HK-2 (cell line): ENCODE data around the gene MUC12.
"Not testable (repeated sequence)": the region's sequence is repeated elsewhere in the genome, so short reads cannot be mapped to it uniquely, and the experiment has no call there.

Source experiments
- DNase-seq: peaks from one replicate; pipeline ENCODE4 v3.0.0-alpha.2; 2018; ENCODE audit not compliant: unreplicated experiment

MUC12 gene

DNA sequence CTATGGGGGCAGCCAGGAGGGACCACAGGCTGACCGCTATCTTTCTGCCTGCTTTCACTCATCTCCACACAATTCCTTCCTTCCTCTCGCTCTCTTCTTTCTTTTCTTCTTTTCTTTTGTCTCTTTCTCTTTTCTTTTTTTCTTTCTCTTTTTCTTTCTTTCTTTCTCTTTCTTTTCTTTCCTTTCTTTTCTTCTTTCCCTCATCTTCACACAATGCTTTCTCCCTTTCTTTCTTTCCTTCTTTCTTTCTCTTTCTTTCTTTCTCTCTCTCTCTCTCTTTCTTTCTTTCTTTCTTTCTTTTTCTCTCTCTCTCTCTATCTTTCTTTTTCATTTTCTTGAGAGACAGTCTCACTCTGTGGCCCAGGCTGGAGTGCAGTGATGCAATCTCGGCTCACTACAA, 6.8 kb upstream of the MUC12 start:
- no peak for DNase-seq

DNA sequence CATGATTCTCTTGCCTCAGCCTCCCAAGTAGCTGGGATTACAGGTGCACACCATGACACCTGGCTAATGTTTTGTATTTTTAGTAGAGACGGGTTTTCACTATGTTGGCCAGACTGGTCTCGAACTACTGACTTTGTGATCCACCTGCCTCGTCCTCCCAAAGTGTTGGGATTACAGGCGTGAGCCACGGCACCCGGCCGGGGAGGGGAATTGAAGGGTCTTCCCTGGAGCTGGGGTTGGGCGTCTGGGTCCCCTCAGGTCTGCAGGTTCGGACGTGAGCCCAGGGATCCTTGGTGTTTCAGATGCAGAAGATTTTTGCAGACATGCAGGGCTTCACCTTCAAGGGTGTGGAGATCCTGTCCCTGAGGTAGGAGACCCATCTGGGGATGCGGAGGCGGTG, 6.0 kb upstream of the MUC12 start:
- no peak for DNase-seq

DNA sequence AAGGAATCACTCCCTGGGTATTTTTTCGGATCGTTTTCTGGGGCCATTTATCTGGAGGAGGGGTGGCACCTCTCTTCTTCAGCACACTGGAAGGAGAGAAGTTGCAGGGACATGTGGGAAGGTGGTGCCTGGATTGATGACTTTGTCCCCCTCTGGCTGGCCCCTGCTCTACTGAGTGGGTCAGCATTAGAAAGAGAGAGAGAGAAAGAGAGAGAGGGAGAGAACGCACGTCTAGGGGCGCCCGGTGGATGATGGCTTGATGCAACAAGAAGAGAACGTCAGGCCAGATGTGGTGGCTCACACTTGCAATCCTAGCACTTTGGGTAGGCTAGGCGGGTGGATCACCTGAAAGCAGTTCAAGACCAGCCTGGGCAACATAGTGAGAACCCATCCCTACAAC, 5.5 kb upstream of the MUC12 start:
- no peak for DNase-seq

DNA sequence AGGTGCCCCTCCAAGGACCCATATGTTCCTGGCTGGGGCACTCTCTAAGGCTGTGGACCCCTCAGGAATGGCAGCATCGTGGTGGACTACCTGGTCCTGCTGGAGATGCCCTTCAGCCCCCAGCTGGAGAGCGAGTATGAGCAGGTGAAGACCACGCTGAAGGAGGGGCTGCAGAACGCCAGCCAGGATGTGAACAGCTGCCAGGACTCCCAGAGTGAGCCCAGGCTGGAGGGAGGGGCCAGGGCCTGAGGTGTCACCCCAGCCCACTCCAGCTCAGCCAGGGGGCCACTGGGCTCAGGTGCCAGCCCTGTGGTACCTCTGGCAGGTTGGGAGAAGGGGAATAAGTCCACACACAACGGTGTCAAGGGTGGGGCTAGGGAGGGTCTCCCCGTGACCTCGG, 4.7 kb upstream of the MUC12 start:
- DNase-seq = no peak

DNA sequence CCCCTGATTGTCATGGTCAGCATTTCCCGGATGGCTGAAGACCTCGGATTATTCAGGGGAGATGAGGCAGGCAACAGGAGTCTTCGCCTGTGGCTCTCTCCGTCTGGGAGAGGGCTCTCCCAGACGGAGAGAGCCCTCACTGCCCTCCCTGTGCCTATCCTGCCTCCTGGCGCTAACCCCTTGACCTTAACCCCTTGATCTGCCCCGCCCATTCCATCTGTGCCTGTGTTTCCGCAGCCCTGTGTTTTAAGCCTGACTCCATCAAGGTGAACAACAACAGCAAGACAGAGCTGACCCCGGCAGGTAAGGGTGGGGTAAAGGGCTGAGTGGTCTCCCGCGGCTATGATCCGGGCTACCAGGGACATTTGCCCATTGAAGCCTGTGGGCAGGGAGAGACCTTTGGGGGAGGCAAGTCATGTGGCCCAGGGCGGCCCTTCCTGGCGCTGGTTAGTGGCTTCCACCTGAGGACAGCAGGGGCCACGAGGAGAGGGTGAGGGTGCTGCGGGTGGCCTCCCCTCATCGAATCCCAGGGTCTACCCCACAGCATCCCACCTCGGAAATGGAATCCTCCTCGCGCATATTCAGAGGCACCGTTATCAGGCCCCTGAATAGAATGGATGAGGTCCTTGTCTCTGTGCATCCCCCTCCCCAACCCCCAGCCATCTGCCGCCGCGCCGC, 4.2 kb upstream of the MUC12 start:
- no peak for DNase-seq

DNA sequence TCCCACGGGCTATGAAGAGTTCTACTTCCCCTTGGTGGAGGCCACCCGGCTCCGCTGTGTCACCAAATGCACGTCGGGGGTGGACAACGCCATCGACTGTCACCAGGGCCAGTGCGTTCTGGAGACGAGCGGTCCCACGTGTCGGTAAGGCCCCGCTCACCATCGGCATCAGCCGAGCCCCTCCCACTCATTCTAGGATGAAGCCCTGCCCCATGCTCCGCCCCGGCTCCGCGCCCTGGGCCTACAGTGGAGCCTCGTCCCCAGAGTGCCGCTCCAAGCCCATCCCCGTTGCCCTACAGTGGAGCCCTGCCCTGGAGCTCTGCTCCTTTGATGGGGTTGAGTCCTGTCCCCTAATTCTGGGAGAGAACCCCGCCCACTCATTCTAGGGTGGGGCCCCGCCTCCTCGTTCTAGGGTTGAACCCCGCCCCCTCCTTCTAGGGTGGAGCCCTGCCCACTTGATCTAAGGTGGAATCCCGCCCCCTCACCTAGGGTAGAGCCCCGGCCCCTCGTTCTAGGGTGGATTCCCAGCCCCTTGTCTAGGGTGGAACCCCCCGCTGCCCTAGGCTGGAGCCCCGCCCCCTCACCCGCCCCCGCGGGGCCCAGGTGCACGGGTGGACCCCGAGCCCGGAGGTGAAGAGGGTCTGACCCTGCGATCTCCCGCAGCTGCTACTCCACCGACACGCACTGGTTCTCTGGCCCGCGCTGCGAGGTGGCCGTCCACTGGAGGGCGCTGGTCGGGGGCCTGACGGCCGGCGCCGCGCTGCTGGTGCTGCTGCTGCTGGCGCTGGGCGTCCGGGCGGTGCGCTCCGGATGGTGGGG, 3.4 kb upstream of the MUC12 start:
- peak; percentile 86 for DNase-seq

DNA sequence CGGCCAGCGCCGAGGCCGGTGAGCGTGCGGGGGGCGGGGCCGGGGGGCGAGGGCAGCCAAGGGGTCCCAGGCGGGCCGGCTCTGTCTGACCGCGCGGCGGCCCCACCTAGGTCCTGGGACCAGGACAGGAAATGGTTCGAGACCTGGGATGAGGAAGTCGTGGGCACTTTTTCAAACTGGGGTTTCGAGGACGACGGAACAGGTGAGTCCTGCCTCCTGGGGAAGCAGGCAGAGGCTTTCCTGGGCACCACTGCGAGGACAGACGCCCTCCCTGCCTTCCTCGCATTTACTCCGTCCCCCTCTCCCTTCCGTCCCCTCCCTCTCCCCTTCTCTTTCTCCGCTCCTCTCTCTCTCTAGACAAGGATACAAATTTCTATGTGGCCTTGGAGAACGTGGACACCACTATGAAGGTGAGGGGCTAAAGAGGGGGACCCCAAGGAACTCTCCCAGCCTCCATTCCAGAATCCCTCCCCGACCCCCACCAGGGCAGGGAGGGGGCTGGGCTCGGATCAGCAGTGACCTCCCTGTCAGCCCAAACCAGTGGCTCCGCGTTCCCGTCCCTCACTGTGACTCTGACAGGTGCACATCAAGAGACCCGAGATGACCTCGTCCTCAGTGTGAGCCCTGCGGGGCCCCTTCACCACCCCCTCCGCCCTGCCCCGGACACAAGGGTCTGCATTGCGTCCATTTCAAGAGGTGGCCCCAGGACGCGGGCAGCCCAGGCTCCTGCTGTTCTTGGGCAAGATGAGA, 2.6 kb upstream of the MUC12 start:
- DNase-seq = no peak

DNA sequence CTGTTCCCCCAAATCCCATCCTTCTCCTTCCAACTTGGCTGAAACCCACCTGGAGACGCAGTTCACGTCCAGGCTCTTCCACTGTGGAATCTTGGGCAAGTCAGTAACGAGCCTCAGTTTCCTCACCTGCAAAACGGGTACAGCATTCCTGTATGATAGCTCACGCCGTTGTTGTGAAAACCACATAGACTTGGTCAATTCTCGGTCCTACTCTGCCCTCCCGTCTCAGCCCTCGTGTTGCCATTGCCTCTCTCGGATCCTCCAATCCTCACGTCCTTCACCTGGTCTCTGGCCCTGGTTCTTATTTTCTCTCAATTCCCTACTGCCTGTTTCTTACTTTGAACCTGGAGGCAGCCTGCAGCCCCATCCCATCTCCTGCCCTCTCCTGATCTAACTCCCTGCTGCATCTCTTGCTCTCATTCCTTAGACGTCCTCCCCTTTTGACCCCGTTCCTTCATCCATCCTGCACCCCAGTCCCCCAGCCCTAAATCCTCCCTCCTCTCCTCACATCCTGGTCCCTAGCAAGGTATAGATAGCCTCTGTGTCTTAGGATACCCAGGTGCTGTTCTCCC, 2.0 kb upstream of the MUC12 start:
- no peak for DNase-seq

DNA sequence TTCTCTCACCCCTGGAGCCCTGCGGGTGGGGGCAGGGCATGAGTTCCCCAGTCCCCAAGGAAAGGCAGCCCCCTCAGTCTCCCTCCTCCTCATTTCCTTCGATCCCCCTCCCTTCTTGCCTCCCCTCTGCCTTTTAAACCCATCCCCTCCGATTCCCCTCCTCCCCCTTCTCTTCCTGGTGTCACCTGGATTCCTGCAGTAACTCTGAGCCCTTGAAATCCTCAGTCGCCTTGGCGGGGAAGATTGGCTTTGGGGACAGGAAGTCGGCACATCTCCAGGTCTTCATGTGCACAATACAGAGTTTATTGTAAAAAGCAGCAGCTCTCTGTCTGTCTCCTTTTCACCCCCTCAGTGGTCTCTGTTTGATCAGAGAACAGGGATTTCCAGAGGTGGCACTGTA, 1.3 kb upstream of the MUC12 start:
- DNase-seq = no peak

DNA sequence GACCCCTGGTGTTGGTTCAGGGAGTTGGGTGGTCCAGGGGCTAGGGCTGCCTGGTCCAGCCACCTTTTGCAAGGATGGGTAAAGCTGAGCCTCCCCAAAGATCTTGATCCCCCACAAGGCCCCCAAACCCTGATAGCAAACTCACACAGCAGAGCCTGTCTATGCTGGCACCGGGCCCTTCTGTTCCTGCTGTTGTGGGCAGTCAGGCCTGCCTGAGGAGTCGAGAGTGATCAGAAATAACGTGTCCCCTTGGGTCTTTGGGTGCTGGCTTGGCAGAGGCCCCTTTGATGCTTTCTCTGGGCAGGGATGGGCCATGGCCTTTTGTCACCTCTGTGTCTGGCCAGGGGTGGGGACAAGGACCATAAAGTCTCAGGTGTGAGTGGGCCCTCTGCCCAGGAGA, 715 bp upstream of the MUC12 start:
- DNase-seq = no peak

DNA sequence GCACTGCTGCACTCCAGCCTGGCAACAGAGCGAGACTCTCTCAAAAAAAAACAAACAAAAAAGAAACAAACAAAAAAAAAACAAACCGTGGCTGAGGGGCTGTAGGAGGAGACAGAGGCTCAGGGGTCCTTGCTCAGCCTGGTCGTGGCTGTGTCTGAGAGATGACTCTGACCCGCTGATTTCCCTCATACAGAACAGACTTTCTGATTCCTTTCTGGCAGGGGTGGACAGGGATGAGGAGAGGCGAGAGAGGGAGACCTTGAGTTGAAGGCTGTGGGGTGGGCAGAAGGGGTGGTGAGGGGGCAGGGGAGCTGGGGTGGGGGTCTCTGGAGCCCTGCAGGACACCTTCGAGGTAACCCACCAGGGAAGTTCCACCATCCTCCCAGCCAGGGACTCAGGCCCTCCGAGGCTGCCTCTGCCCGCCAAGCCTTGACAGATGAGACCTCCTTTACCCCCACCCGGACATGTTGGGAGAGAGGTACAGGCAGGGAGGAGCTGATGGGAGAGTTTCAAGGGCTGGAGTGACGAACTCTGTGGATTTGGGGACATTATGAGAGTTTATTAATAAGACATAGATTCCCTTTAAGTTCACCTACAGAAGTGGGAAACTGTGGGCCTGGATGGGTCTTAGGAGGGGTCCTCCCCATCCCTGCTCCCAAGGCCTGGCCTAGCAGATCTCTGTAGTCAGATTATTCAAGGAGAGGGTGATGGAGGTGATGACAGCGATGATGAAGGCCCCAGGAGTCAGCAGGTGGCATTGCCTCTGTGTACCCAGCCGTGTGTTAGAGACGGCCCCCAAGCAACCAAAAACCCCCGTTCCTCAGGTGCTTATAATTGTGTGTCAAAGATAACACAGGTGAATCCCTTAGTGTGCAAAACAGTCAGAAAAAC, 2.0 kb downstream of the MUC12 start:
- DNase-seq = no peak

DNA sequence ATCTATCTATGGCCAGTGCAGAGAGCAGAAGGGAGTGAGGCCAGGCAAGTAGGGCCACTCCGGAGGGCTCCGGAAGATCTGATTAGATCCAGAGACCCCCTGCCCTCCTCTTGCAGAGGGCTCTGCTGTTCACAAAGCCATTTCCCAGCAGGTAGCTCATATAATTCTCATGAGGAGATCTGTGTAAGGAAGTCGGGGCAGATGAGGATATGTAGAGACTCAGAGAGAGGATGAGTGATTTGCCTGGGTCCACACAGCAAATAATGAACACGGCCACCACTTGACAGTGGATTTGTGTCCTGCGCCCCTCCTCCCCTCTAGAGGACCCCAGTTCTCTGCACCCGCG, 2.6 kb downstream of the MUC12 start:
- no peak for DNase-seq

DNA sequence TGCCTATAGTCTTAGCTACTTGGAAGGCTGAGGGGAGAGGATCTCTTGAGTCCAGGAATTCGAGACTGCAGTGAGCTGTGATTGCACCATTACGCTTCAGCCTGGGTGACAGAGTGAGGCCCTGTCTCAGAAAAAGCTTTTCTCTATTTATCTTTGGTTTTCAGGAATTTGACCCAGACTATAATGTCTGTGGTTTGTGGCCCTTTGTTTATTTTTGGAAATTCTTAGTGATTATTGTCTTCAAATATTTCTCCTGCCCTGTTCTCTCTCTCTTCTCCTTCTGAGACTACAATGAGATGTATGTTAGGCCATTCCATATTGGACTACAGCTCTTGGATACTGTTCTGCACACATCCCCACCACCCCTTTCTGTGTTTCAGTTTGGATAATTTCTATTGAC, 4.7 kb downstream of the MUC12 start:
- no peak for DNase-seq

DNA sequence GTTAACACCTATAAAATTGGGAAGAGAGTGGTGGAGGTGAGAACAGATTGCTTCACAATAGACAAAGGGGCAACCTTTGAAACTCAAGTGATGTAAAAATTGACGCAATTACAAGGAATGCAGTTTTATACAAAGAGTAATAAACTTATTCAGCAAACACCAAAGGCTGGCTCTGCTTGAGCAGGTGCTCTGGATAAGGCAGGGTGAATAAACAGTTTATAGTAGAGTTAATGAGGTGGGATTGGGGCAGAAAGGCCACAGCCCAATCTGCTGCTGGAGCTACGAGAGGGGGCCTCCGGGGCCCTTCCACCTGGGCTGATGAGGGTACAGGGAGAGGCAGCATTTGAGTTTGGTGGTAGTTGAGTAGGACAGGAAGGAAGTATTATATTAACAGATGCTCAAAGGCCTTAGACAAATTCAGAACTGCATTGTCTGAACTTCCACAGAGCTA, 6.0 kb downstream of the MUC12 start:
- no peak for DNase-seq

DNA sequence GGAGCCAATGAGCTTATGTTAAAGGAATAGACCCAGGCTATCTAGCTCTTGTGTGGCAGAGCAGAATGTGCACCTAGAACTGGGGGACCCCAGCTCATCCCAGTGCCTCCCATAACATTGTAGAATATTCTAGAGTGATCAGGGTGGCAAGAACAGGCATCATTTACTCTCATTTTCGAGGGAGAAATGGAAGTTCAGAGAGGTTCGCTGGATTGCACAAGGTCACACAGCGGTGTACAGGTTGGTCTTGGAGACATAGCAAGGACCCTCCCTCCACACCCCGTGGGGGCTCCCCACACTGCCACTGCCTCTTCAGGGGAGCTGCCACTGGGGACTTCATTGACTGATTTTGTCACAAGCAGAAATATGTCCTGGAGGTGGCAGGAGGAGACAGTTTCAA, 8.9 kb downstream of the MUC12 start:
- no peak for DNase-seq

DNA sequence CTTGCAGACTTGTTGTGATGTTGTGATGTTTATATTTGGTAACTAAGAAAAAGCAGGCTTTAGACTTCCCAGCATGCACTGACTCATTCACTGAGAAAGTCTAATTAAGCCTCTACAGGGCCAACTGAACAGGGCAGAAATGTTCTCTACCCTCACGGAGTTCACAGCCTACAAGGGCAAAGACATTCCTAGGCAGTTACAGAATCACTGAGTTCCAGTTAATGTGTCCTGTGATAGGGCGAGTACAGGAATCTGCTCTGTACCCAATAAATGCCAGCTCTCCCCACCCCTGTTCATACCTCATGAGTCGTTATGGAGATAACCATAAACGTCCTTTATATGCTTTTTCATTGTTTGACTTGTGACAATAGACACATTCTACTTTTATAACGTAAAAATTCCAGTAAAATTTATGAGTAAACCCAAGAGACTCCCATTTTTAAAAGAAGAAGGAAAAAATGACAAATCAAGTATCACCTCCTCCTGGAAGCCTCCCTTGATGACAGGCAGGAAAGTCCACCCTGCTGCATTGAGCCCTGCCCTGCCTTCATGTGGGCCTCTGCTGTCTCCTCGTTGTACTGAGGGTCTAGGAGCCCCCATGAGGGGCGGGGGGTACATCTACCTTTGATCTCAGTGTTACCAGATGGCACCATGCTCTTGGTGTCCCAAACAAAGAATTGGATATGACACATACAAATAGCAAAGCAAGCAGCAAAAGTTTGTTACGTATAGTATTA, 14.3 kb downstream of the MUC12 start:
- no peak for DNase-seq

DNA sequence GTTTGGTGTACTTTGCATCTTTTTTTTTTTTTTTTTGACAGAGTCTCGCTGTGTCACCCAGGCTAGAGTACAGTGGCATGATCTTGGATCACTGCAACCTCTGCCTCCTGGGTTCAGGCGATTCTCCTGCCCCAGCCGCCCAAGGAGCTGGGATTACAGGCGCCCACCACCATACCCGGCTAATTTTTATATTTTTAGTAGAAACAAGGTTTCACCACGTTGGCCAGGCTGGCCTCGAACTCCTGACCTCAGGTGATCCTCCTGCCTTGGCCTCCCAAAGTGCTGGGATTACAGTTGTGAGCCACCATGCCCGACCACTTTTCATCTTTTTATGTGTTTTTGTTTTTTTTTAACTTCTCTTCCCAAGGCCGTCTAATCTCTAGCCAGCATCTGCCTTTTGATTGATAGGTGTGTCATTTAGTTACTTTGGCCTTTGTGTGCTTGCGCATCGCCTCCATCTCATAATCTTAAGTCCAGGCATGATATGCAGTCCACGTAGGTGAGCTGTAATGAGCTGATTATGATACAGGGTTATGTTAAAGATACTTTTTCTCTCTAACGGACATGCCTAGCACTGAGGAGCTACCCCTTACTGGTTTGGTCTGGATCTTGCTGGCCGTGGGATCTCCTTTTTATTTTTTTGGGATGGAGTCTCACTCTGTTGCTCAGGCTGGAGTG, 15.0 kb downstream of the MUC12 start:
- not testable (repeated sequence) for DNase-seq

DNA sequence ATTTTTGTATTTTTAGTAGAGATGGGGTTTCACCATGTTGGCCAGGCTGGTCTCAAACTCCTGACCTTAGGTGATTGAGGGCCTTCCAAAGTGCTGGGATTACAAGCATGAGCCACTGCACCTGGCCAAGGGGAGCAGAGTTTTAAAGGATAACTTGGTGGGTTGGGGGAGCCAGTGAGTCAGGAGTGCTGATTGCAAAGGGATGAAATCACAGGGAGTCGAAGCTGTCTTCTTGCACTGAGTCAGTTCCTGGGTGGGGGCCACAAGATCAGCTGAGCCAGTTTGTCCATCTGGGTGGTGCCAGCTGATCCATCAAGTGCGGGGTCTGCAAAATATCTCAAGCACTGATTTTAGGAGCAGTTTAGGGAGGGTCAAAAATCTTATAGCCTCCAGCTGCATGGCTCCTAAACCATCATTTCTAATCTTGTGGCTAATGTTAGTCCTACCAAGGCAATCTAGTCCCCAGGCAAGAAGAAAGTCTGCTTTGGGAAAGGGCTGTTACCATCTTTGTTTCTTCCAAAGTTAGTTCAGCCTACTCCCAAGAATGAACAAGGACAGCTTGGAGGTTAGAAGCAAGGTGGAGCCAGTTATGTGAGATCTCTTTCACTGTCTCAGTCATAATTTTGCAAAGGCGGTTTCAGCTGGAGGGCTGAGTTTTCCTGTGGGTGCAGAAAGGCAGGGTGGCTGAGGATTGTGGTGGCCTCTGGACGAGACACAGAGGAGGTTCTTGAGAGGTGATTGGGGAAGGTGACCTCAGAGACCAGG, 15.8 kb downstream of the MUC12 start:
- peak; percentile 19 for DNase-seq

DNA sequence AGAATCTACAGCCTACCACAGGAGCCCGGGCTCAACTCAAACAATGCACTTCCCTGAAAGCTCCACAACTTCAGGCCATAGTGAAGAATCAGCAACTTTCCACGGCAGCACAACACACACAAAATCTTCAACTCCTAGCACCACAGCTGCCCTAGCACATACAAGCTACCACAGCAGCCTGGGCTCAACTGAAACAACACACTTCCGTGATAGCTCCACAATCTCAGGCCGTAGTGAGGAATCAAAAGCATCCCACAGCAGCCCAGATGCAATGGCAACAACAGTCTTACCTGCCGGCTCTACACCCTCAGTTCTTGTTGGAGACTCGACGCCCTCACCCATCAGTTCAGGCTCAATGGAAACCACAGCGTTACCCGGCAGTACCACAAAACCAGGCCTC, 22.3 kb downstream of the MUC12 start:
- DNase-seq = no peak
